GM12865 (cell line): Measurements from ENCODE around the gene EXT2.

Experiments used
- DNase-seq: peaks from one replicate; pipeline ENCODE4 v3.0.0; 2010; ENCODE audit warnings: low read depth
- H3K4me3 ChIP-seq: 2 replicates; pipeline ENCODE4 v1.5.1; 2011; ENCODE audit warnings: mild to moderate bottlenecking, low read depth, low read length, control low read depth
- TF ChIP-seq, protein P1 (sequence below): IDR thresholded peaks from 2 replicates; pipeline ENCODE4 v1.5.1; 2011; ENCODE audit warnings: low read length, control low read depth, low read depth, inconsistent platforms; ENCODE audit not compliant: insufficient read depth; ENCODE audit errors: missing control alignments

The EXT2 gene

DNA sequence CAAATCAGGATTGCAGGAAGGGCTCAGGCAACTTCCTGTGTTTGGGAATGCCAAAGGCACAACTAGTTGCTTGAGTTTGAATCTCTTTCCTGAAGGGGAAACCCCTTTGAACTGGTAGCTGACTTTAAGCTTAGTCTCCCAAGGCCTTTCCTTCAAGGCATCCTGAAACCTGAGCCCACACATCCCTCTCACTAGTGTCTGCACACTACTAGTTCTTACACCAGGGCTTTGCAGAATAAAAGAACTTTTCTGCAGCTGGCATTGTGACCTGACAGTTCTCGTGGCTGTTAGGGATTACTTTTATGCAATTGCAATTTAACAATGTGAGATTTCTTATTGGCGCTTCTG is 95.4 kb downstream of the EXT2 start:
- TF ChIP-seq, protein P1, sequence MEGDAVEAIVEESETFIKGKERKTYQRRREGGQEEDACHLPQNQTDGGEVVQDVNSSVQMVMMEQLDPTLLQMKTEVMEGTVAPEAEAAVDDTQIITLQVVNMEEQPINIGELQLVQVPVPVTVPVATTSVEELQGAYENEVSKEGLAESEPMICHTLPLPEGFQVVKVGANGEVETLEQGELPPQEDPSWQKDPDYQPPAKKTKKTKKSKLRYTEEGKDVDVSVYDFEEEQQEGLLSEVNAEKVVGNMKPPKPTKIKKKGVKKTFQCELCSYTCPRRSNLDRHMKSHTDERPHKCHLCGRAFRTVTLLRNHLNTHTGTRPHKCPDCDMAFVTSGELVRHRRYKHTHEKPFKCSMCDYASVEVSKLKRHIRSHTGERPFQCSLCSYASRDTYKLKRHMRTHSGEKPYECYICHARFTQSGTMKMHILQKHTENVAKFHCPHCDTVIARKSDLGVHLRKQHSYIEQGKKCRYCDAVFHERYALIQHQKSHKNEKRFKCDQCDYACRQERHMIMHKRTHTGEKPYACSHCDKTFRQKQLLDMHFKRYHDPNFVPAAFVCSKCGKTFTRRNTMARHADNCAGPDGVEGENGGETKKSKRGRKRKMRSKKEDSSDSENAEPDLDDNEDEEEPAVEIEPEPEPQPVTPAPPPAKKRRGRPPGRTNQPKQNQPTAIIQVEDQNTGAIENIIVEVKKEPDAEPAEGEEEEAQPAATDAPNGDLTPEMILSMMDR = no peak
- DNase-seq = no peak
- H3K4me3 ChIP-seq = no peak overlapping the region

GRCh38 chr11:44191322-44192016 is 96.0 kb downstream of the EXT2 start:
- TF ChIP-seq, protein P1 = no peak
- DNase-seq = no peak
- H3K4me3 ChIP-seq = no peak overlapping the region

- TF ChIP-seq, protein P1 = no peak
- H3K4me3 ChIP-seq = no peak overlapping the region
- DNase-seq = no peak
Measured at GRCh38 chr11:44192017-44192385, 96.5 kb downstream of the EXT2 start.

DNA sequence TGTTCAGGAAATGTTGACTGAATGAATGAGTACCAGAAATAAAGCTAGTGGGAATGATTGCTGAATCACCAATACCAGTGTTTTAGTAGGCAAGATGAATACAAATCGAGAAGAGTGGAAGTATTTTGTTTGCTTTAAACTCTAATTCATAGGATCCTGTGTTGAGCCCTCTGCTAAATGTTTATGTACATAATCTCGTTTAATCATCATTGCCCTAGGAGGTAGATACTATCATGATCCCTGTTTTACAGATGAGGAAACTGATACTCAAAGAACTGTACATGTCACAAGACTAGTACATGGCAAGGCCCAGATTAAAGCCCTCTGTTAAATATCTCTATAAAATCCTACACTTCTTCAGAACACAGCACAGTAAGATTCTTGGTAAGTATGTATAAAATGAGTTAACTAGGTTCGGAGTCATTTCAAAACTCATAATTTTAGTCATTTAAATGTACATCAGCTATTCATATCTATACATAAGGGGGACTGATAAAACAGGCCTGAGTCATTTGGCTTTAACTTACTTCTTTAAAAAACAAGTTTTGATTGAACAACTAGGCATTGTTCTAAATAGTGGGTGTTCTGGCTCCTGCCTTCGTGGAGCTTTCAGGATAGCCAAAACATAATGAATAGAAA is 97.1 kb downstream of the EXT2 start:
- DNase-seq = no peak
- TF ChIP-seq, protein P1 = no peak
- H3K4me3 ChIP-seq = no peak overlapping the region

- DNase-seq = no peak
- H3K4me3 ChIP-seq = no peak overlapping the region
- TF ChIP-seq, protein P1 = no peak
Measured at GRCh38 chr11:44193856-44194255, 98.4 kb downstream of the EXT2 start.

DNA sequence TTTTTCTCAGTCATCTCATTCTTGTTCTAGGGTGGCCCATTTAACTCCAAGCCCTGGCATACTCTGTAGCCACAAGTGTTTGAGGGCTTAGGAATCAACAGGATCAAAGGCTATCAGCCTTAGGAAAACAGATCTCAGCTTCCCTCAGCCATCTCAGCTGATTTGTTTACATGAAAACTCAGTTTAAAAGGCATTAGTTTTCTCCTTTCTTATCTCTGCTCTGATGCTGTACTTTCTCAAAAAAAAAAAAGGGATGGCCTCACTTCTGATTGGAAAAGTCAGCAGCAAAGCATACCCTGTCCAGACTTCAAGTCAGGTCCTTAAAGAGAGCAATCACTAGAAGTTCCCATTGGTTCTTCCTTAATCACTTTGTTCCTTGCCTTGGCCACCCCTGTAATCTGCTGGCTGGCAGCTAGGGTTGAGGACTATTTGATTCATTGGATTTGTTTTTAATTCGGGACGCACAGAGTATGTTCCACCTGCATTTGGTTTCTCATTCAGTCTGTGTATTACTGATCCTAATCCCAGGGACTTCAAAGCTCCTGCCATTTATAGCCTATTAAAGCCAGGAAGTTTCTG is 102.8 kb downstream of the EXT2 start:
- H3K4me3 ChIP-seq = no peak overlapping the region
- DNase-seq = no peak
- TF ChIP-seq, protein P1 = no peak
